Measurements from ENCODE around the gene PRKAG1.

PRKAG1 gene

DNA sequence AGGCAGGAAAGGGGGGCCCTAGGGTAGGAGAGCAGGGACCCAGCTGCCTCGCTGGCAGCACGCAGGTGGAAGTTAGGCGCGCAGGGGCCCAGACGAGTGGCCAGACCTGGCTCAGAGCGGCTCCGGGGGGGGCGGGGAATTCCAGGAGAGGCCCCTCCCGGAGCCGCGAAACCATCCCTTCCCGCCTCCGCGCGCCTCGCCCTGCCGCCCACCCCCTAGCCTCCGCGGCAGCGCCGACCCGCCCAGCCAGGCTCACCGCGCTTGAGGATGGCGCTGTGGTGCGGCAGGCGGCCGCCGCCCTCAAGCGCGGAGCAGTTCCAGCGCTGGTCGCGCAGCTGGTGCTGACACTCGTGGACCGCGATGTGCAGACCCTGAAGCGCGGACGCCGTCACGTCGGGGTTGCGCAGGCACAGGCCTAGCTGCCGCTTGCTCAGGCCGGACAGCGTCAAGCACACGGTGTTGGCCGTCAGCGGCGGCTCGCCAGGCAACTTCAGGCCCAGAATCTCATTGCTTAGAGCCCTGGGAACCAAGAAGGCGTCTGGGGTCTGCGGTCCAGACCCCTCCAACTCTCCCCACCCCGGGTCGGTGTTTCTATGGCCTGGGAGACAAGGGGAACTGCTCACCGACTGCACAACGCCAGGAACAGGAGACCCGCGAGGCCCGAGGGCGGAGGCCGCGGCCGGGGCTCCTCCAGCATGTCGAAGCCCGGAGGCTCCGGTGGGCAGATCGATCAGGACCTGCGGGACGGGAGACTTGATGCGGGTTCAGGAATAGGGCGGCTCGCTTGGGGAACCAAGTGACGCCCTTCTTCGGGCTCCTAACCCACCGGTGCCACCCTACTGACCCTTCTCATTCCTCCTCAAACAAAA lies 48.5 kb downstream of the PRKAG1 start:
- no peaks in the 10 kb centered on the region for H3K79me2 ChIP-seq (ENCODE audit: insufficient read depth, low read length)
- H3K9me3 ChIP-seq (ENCODE audit: insufficient read depth, low read depth, low read length) = no peaks in the 10 kb centered on the region
- H3K9ac ChIP-seq (ENCODE audit: low read depth, low read length, poor library complexity, severe bottlenecking) = no peak overlapping the region
- H3F3A ChIP-seq (ENCODE audit: low read depth) = no peaks in the 10 kb centered on the region
- H2AFZ ChIP-seq (ENCODE audit: low read length) = no peak overlapping the region
- H3K36me3 ChIP-seq (ENCODE audit: insufficient read depth, low read length) = no peaks in the 10 kb centered on the region
- H3K4me2 ChIP-seq (ENCODE audit: low read depth, low read length, poor library complexity, severe bottlenecking) = no peak overlapping the region
- H4K20me1 ChIP-seq (ENCODE audit: insufficient read depth, low read length, poor library complexity, severe bottlenecking) = no peaks in the 10 kb centered on the region
- H3K9me2 ChIP-seq (replicated peaks; ENCODE audit: low read depth, low read length) = no peaks in the 10 kb centered on the region
- peaks cover 8% of the 10 kb centered on the region for H3K27me3 ChIP-seq (ENCODE audit: insufficient read depth, low read length, poor library complexity, severe bottlenecking)
- TF ChIP-seq EZH2phosphoT487 (IDR thresholded peaks at IDR 0.05; ENCODE audit: borderline replicate concordance) = no peak
- TF ChIP-seq, protein P1, sequence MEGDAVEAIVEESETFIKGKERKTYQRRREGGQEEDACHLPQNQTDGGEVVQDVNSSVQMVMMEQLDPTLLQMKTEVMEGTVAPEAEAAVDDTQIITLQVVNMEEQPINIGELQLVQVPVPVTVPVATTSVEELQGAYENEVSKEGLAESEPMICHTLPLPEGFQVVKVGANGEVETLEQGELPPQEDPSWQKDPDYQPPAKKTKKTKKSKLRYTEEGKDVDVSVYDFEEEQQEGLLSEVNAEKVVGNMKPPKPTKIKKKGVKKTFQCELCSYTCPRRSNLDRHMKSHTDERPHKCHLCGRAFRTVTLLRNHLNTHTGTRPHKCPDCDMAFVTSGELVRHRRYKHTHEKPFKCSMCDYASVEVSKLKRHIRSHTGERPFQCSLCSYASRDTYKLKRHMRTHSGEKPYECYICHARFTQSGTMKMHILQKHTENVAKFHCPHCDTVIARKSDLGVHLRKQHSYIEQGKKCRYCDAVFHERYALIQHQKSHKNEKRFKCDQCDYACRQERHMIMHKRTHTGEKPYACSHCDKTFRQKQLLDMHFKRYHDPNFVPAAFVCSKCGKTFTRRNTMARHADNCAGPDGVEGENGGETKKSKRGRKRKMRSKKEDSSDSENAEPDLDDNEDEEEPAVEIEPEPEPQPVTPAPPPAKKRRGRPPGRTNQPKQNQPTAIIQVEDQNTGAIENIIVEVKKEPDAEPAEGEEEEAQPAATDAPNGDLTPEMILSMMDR (conservative IDR thresholded peaks at IDR 0.05; ENCODE audit: low read length) = no peak
- no peak overlapping the region for H3K4me3 ChIP-seq (ENCODE audit: low read length, poor library complexity, severe bottlenecking)
- no peaks in the 10 kb centered on the region for H3K4me1 ChIP-seq (ENCODE audit: insufficient read depth, low read length, poor library complexity, severe bottlenecking)

DNA sequence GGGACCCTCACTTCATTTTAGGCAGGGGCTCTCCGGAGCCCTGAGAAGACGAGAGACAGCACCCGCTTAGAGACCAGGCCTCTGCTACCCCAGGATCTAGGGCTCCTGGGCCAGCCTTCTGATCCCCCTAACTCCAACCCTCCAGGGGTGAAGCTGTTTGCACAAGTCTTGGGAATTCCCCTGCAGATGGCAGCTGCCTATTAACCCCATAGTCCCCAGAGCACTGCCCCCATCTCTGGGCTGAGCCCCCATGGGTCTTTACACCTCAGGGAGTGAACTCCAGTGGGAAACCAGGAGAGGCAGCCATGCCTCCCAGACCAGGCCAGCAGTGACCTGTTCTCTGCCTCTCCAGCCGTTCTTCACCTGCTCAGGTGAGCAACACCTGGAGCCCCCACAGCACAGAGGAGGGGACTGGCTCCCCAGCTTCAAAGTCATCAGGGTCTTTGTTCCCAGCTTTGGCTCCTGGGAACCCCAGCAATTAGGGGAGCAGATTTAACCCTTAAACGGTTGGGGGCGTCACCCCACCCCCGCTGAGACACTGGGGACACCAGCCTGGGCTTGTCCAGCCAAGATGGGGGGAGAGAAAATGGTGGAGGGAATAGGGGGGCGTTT lies 49.3 kb downstream of the PRKAG1 start:
- Histone ChIP-seq H3F3A (ENCODE audit: low read depth) (no peaks in the 10 kb centered on the region), H3K27me3 (ENCODE audit: insufficient read depth, low read length, poor library complexity, severe bottlenecking) (peaks cover 8% of the 10 kb centered on the region), H3K4me2 (ENCODE audit: low read depth, low read length, poor library complexity, severe bottlenecking) (no peak overlapping the region), H3K4me1 (ENCODE audit: insufficient read depth, low read length, poor library complexity, severe bottlenecking) (no peaks in the 10 kb centered on the region), H3K79me2 (ENCODE audit: insufficient read depth, low read length) (no peaks in the 10 kb centered on the region), H3K9me2 (replicated peaks; ENCODE audit: low read depth, low read length) (no peaks in the 10 kb centered on the region), H3K4me3 (ENCODE audit: low read length, poor library complexity, severe bottlenecking) (no peak overlapping the region), H4K20me1 (ENCODE audit: insufficient read depth, low read length, poor library complexity, severe bottlenecking) (no peaks in the 10 kb centered on the region), H3K9me3 (ENCODE audit: insufficient read depth, low read depth, low read length) (no peaks in the 10 kb centered on the region), H2AFZ (ENCODE audit: low read length) (no peak overlapping the region), H3K9ac (ENCODE audit: low read depth, low read length, poor library complexity, severe bottlenecking) (no peak overlapping the region), H3K36me3 (ENCODE audit: insufficient read depth, low read length) (no peaks in the 10 kb centered on the region)
- no peak for TF ChIP-seq EZH2phosphoT487 (IDR thresholded peaks at IDR 0.05; ENCODE audit: borderline replicate concordance)
- TF ChIP-seq, protein P1 (conservative IDR thresholded peaks at IDR 0.05; ENCODE audit: low read length) = no peak

DNA sequence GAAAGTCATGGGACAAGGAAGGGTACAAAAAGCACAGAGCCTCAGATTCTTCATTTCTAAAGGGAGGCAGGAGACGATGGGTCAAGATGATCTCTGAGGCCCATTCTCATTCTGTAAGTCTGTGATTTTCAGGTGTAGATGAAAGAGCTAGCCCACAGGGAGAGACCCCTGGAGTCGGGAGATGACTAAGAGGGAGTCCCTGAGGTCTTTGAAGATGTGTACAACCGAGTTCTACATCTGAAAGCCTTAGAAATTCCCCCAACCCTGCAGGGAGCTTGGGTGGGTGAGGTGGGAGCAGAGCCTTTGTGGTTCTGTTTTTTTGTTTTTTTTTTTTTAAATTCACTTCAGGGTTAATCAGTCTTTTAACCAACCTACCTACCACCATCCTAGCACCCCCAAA lies 50.1 kb downstream of the PRKAG1 start:
- Histone ChIP-seq H3K9ac (ENCODE audit: low read depth, low read length, poor library complexity, severe bottlenecking) (no peak overlapping the region), H3K9me2 (replicated peaks; ENCODE audit: low read depth, low read length) (no peaks in the 10 kb centered on the region), H3K9me3 (ENCODE audit: insufficient read depth, low read depth, low read length) (no peaks in the 10 kb centered on the region), H3K4me2 (ENCODE audit: low read depth, low read length, poor library complexity, severe bottlenecking) (no peak overlapping the region), H3K27me3 (ENCODE audit: insufficient read depth, low read length, poor library complexity, severe bottlenecking) (peaks cover 8% of the 10 kb centered on the region), H3K79me2 (ENCODE audit: insufficient read depth, low read length) (no peaks in the 10 kb centered on the region), H3F3A (ENCODE audit: low read depth) (no peaks in the 10 kb centered on the region), H3K4me1 (ENCODE audit: insufficient read depth, low read length, poor library complexity, severe bottlenecking) (no peaks in the 10 kb centered on the region), H3K4me3 (ENCODE audit: low read length, poor library complexity, severe bottlenecking) (no peak overlapping the region), H2AFZ (ENCODE audit: low read length) (no peak overlapping the region), H3K36me3 (ENCODE audit: insufficient read depth, low read length) (no peaks in the 10 kb centered on the region), H4K20me1 (ENCODE audit: insufficient read depth, low read length, poor library complexity, severe bottlenecking) (no peaks in the 10 kb centered on the region)
- TF ChIP-seq, protein P1 (conservative IDR thresholded peaks at IDR 0.05; ENCODE audit: low read length) = no peak
- no peak for TF ChIP-seq EZH2phosphoT487 (IDR thresholded peaks at IDR 0.05; ENCODE audit: borderline replicate concordance)

Measured in Loucy (cell line).